GM19193 (cell line): Measurements from ENCODE around the gene RAB11A.

ENCODE experiments used
- POLR2A ChIP-seq: IDR thresholded peaks from 4 replicates; pipeline ENCODE4 v1.6.1; 2011; ENCODE audit not compliant: insufficient read depth, insufficient read length; ENCODE audit errors: extremely low read depth

The RAB11A gene

GRCh38 chr15:65869954-65870871, 922 bp downstream of the RAB11A start:
- TF ChIP-seq POLR2A, result no peak

GRCh38 chr15:65870889-65871533, 1.7 kb downstream of the RAB11A start:
- no peak for TF ChIP-seq POLR2A

DNA sequence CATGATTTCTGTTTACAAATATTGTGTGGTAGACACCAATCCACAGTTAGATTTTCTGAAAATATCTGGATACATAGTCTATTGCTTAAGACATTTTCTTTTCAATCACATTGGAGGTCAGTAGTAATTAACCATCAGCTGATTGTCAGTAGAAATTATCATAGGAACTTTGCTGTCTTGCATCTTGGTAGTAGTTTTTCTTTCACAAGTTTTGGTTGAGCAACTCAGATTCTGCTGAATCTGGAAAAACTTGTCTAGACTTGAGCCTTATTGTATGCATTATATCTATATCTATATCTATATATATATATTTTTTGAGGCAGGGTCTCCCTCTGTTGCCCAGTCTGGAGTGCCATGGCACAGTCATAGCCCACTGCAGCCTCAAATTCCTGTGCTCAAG, 4.0 kb downstream of the RAB11A start:
- TF ChIP-seq POLR2A, result no peak

DNA sequence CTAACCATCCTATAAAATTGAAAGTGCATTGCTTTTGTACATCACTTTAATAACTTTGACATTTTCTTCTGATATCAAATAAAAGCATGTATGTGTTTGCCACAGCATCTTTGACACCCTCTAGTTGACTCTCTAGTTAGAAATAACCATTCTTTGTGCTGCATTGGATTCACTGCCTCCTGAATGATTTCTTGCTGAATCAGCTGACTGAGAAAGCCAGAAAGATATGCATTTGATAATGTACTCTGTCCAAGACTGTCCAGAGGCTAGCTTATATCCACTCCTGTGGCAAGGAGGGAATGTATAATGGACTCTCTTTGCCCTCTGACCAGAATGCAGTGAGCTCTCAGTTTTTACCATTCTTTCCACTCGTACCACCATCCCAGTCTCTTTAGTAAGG, 6.2 kb downstream of the RAB11A start:
- no peak for TF ChIP-seq POLR2A

DNA sequence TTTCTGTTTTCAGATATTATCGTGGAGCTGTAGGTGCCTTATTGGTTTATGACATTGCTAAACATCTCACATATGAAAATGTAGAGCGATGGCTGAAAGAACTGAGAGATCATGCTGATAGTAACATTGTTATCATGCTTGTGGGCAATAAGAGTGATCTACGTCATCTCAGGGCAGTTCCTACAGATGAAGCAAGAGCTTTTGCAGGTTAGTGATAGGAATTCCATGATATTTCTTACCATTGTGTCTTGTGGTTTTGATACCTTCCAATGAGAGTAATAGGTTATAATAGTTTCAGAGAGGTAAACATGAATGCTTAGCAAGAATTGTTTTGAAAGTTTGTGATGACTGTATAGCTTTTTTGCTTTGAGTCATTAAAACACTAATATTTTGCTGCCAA, 8.5 kb downstream of the RAB11A start:
- TF ChIP-seq POLR2A, result no peak

GRCh38 chr15:65881766-65882434, 12.6 kb downstream of the RAB11A start:
- TF ChIP-seq POLR2A, result no peak

GRCh38 chr15:65883571-65883970, 14.3 kb downstream of the RAB11A start:
- no peak for TF ChIP-seq POLR2A

DNA sequence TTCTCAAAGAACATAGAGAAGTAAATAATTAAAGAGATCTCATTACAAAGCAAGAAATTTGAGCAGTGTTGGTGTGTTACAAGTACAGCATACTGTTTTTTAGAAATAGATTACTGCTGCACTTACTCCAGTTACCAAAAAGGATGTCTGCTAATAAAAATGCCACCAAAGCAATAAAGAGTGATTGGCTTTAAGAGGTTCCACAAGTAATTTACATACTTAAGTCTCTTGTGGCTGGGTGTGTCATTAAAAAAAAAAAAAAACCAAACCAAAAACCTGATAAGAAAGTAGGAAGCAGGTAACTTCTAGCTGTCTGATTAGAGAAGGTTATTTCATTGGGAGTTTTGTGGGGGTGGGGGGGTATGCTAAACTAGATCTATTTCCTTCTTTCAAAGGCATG, 15.2 kb downstream of the RAB11A start:
- TF ChIP-seq POLR2A, result no peak

- TF ChIP-seq POLR2A, result no peak
These were observed 16.5 kb downstream of the RAB11A start for GRCh38 chr15:65885668-65886218.

- no peak for TF ChIP-seq POLR2A
These were observed 18.3 kb downstream of the RAB11A start for GRCh38 chr15:65887565-65887964.

- no peak for TF ChIP-seq POLR2A
These were observed 19.7 kb downstream of the RAB11A start for GRCh38 chr15:65888981-65889380.

- TF ChIP-seq POLR2A, result no peak
These were observed 23.8 kb downstream of the RAB11A start for GRCh38 chr15:65893060-65893459.

- TF ChIP-seq POLR2A, result no peak
These were observed 26.9 kb downstream of the RAB11A start for GRCh38 chr15:65896236-65896635.

GRCh38 chr15:65900488-65900887, 31.2 kb downstream of the RAB11A start:
- no peak for TF ChIP-seq POLR2A

DNA sequence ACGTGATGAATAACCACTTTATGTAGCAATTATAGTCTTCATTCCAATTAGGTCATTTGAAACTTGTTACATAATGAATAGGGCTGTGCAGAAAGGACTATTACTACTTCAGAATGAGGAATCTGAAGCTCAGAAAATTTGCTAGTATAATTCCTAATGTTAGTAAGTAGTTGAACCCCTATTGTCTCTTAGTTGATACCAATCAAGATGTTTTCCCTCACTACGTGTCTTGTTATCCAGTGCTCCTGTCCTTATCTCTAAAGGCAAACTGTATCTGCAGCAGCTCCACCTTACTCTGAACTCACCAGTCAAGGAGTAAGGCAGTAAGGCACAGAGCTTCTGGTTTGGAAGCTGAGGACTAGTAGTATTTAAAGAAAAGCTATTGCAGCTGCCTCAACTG, 32.0 kb downstream of the RAB11A start:
- TF ChIP-seq POLR2A, result no peak
